H7 (cell line): ENCODE data around the gene EML6. TPM values are rescaled to one million over a fixed set of nuclear protein-coding genes. Genes with fewer than 3 reads are reported as not detected.

ENCODE experiments used
- DNase-seq: peaks from one replicate; pipeline ENCODE4 v3.0.0; 2012
- H3K27me3 ChIP-seq: 2 replicates; pipeline ENCODE4 v1.6.0; 2011; ENCODE audit warnings: mild to moderate bottlenecking, low read length; ENCODE audit not compliant: control insufficient read depth, insufficient read depth
- H3K36me3 ChIP-seq: replicated peaks from 2 replicates; pipeline ENCODE4 v1.5.1; 2011; ENCODE audit warnings: low read length; ENCODE audit not compliant: control insufficient read depth, insufficient read depth
- H3K4me3 ChIP-seq: 2 replicates; pipeline ENCODE4 v1.5.1; 2011; ENCODE audit warnings: low read depth, mild to moderate bottlenecking, control low read depth, low read length, moderate library complexity; ENCODE audit not compliant: insufficient read depth
- total RNA-seq: library from RNA; depleted of rRNA; stranded (reverse); fragments of >200 nt; shearing (Covaris generic); gene quantifications from 2 replicates; pipeline ENCODE4 v1.2.3, GENCODE V29; 2014

Gene EML6
- total RNA-seq, 1 experiment from 2014 or later: 0.52 TPM

DNA sequence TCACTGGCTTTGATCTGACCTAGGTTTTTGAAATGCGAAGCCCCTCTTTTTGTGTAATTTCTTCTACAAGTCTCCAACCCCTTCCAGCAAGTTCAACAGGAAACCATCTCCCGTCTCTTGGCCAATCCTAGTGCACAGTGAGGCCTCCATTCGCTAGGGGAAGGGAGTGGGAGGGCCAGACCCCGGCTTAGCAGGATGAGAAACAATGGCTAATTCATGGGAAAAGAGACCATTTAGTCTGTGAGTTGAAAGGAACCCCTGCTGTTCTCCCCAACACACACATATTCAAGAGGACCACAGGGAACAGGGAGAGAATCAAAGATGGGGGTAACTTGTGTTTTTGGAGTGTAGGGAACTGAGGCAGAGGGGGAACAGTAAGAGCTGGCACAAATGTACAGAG is 243.8 kb downstream of the EML6 start:
- DNase-seq: no peak
- H3K36me3 ChIP-seq: peaks cover 2% of the 10 kb centered on the region
- H3K27me3 ChIP-seq: no peaks in the 10 kb centered on the region
- no peak overlapping the region for H3K4me3 ChIP-seq

DNA sequence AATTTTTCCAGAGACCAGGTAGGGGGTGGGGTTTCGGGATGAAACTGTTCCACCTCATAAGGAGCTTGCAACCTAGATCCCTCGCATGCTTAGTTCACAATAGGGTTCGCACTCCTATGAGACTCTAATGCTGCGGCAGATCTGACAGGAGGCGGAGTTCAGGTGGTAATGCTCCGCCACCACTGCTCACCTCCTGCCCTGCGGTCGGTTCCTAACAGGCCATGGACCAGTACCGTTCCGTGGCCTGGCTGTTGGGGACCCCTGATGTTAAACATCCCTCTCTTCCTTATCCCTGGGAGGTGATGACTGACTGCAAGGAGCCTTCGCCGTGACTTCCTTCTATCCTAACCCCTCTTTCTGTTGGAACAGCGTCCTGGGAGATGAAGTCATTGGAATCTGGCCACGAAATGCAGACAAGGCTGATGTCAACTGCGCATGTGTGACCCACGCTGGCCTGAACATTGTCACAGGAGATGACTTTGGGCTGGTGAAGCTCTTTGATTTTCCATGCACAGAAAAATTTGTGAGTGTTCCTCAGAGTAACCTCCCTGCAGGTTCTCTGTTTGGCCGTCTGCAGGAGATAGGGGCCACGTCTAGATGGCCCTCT is 244.4 kb downstream of the EML6 start:
- H3K36me3 ChIP-seq: peaks cover 2% of the 10 kb centered on the region
- no peak overlapping the region for H3K4me3 ChIP-seq
- DNase-seq: no peak
- no peaks in the 10 kb centered on the region for H3K27me3 ChIP-seq

DNA sequence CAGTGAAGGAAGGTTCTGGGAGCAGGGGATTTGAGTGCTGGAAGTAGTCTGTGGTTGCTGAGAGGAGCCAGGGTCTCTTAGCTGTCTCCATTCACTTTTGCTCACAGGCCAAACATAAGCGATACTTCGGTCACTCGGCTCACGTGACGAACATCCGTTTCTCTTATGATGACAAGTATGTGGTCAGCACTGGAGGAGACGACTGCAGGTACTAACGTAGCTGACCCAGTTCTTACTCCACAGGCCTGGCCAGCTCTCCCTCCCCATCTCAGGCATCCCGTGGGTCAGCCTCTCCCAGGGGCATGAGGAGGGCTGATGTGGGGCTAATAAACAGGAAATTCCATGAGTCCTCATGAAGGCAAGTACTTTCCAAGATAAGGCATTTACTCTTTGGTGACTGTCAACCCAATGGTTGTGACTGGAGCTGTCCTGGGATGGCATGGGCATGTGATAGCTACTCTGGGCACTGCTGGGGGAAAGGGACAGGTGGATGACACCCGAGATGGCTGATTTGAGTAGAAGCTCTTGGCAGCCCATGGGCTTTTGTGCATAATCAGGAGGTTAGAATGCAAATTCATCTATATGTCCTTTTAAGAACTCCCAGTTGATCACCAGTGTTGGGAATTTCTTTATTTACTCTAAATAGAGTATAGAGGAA is 245.2 kb downstream of the EML6 start:
- Histone ChIP-seq H3K4me3 (no peak overlapping the region), H3K36me3 (peaks cover 2% of the 10 kb centered on the region), H3K27me3 (no peaks in the 10 kb centered on the region)

DNA sequence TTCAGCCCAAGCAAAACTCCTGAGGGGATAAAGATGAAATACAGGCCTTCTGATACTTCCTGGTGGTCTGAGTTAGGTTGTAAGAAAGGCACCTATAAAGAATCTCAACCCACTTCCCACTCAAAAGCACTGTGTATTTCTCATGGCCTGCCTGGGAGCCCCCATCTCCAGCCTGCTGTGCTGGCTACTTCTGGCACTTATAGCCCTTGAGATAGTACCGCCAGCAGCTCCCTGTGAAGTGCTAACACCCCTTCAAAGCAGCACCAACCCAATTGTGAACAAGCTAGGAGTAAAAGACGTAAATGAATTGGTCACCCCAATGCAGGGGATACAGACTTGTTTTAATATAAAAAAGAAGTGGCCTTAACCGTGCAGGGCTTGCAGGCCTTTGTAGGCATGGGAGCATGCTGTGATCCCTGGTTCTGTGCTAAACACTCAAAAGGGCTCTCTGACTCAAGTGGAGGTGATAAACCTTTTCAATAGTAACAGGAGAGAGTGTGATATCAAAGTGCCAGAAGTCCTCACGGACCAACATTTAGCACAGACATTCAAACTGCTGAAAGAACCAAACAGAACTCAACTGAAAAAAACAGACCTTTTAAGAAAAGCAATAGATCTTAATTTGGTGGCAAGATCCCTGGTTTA is 246.0 kb downstream of the EML6 start:
- H3K36me3 ChIP-seq: peaks cover 2% of the 10 kb centered on the region
- H3K4me3 ChIP-seq: no peak overlapping the region
- no peak for DNase-seq
- no peaks in the 10 kb centered on the region for H3K27me3 ChIP-seq

More for the DNA sequence above, 245.2 kb downstream of the EML6 start:
- no peak for DNase-seq

DNA sequence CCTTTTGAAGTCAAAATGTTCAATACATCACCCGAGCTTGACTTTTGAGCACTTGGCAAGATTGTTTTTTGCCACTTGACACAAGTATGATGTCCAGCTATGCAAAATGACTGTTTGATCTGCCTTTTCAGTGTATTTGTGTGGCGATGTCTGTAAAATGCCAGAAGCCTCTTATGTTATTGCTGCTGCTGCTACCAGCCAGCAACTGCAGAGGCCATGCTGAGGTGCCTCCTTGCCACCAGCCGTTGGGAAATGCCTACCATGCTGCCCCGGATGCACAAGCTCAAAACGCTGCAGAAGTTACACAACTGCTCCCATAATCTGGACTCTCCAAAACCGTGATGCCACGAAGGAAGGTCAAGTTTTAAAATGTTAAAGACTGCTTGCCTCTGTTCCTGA is 246.5 kb downstream of the EML6 start:
- peaks cover 2% of the 10 kb centered on the region for H3K36me3 ChIP-seq
- H3K27me3 ChIP-seq: no peaks in the 10 kb centered on the region
- DNase-seq: no peak
- no peak overlapping the region for H3K4me3 ChIP-seq

DNA sequence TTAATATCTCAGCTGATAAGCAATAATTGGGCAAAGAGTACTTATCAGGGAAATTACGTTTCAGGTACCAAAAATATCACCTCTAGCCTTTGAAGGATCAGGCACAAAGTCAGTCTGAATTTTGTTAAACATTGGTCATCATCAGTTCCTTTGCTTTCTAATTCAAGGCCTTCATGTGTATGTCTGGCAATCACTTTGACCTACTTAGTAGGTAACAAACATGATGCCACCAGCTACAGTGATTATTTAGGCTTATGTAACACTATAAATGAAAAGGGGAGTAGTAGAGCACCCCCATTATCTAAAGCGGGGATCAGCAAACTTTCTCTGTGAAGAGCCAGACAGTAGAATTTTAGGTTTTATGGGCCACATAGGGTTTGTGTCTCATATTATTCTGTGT is 251.7 kb downstream of the EML6 start:
- no peaks in the 10 kb centered on the region; the same call in none of the 2 replicates for H3K36me3 ChIP-seq
- H3K27me3 ChIP-seq: no peaks in the 10 kb centered on the region
- no peak for DNase-seq
- H3K4me3 ChIP-seq: no peak overlapping the region

DNA sequence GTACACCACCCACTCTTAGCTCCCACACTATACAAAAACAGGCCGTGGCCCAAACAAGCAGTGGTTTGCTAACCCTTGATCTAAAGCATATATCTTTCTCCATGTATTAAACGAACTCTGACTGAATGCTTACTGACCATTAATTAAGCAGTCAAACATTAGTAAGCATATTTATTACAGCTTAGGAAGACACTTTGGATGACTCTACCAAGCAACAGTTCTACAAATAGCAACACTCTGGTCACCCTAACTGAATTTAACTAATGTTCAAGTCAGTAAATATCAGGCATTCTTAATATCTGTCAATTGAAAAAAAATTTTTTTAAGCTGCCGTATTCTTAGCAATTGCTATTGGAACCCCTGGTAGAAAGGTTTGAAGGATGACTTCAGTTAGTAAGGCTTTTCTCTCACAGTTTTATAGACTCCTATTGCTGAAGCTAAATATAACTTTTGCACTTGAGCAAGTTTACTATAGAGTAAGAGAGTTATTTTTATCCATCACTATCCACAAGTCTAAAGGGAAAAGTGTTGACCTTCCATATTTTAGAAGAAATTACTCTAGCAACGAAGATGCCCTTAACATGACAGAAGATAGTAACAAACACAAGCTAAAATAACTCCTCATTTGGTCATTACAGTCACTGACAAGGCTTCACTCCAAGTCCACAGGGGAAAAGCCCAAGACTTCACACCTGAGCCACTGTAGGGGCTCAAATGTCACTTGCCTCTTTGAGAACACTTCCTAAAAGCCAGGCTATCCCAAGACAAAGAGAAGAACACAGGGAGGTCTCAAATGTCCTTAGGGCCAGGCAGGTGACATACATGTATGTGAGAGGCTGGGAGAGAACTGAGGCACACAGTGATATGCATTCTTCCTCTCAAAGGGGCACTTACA is 252.4 kb downstream of the EML6 start:
- no peak overlapping the region for H3K4me3 ChIP-seq
- H3K36me3 ChIP-seq: no peaks in the 10 kb centered on the region; the same call in none of the 2 replicates
- no peak for DNase-seq
- no peaks in the 10 kb centered on the region for H3K27me3 ChIP-seq

DNA sequence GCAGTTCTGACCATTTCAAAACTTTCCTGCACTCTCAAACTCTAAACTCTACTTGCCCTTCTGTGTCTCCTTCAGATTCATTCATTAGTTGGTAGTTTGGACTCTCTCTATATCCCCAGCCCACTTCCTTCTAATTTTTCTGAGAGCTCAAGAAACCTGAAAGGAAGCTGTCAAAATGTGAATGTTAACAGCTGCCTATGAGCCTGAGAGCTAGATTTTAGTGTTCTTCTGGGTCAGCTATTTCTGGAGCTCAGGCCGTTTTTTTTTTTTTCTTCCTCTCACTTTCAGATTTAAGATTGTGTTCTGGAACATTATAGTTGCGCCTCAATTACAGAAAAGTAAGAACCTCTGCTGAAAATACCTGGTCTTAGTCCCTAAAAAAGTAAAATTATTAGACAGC is 253.7 kb downstream of the EML6 start:
- Histone ChIP-seq H3K36me3 (peaks cover under 1% of the 10 kb centered on the region), H3K27me3 (no peaks in the 10 kb centered on the region), H3K4me3 (no peak overlapping the region)
- DNase-seq: no peak

DNA sequence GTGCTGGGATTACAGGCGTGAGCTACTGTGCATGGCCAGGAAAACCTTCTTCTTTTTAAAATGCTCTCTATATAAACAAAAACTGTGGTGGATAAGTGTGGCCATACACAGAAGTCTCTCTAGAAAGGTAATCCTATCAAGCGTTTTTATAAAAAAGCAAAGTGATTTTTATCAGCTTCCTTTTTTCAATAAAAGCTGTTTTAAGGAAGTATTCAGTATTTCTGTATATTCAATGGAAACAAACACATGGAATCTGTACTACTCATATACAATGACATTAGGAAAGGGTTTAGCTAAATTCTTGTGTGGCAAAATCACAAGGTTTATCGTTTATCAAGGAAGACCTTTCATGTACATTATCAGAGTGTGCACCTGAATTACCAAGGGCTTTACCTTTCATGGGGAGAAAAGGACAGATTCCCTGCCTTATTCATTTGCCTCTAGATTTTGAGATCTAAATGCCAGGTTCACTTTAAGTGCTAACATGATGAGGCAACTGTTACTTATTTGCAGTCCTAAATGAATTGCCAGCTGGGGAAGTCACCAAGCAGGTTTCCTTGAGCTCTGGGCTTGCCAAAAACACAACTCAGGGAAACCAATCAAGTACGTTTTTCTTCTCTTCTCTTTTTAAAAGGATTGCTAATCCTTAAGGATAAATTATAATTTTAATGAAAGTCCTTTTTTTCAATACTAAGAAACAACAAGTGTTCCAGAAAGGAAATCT is 256.0 kb downstream of the EML6 start:
- Histone ChIP-seq H3K4me3 (no peak overlapping the region), H3K27me3 (no peaks in the 10 kb centered on the region), H3K36me3 (peaks cover 3% of the 10 kb centered on the region)
- DNase-seq: no peak

DNA sequence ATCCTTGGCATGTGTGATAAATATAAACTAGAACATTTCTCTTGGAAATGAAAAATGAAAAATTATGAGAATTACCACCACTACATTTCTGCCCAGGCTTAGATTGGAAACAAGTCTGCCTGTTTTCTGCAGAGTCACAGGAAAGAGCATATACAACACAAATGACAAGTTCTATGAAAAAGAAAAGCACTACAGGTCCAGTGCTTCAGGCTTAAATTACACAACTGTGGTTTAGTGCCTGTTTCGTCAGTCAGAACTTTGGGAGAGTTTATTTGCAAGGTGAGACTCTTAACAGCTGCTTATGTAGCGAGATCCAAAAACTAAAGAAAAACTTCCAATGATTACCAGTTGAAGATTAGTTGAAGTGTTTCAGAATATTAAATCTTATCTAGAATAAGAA is 257.9 kb downstream of the EML6 start:
- no peak for DNase-seq
- H3K36me3 ChIP-seq: peaks cover 3% of the 10 kb centered on the region
- no peaks in the 10 kb centered on the region for H3K27me3 ChIP-seq
- H3K4me3 ChIP-seq: no peak overlapping the region

DNA sequence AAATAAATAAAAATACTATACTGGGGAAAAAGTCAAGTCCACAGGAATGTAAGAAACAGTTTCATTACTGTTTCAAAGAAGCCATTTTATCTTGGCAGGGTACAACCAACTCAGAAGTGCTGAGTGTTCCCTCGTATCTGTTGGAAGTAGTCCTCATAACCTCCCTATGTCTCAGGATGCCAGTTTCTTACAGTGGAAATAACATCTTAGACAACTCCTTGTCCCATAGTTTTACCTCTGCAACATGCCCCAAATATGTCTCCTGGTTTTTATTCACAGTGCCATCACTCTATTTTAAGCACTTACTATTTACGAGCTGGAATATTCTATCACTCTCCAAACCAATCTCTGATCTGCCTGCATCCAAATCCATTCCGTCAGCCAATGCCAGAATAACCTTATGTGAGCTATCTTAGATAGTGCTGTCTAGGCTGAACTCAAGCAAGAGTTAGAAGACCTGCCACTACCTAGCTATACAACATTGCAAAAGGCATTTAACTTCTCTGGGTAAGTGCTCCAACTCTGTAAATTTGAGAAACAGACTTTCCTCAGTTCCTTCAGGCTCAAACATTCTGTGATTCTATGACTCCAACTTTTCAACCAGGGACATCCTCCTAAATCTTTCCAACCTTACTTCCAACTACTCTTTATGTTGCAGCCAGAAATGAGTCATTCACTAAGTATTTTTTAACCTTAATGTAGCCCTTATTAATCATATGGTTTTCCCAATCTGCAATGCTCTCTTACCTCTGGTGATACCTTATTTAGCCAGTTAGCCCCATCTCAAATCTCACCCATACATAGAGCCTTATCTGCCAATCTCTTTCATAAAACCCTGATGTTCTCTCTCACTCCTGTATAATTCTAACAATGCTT is 260.1 kb downstream of the EML6 start:
- Histone ChIP-seq H3K36me3 (peaks cover 3% of the 10 kb centered on the region), H3K27me3 (no peaks in the 10 kb centered on the region), H3K4me3 (no peak overlapping the region)
- no peak for DNase-seq

DNA sequence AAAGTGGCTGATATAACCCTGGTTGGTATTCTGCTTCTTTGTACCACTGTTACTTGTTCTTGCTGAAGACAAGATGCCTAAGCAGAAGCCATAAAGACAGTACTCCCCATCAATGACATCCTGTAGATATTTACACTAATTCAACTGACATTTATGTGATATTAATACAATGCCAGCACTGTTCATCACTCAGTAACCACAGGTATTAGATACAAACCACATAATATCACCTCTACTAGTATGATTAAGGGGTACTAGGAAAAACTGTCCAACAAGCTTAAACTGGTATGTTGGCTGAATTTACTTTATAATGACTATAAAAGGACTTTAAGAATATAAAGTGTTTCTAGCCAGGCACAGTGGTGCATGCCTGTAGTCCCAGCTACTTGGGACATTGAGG is 261.0 kb downstream of the EML6 start:
- peaks cover 3% of the 10 kb centered on the region for H3K36me3 ChIP-seq
- no peak for DNase-seq
- no peak overlapping the region for H3K4me3 ChIP-seq
- no peaks in the 10 kb centered on the region for H3K27me3 ChIP-seq

DNA sequence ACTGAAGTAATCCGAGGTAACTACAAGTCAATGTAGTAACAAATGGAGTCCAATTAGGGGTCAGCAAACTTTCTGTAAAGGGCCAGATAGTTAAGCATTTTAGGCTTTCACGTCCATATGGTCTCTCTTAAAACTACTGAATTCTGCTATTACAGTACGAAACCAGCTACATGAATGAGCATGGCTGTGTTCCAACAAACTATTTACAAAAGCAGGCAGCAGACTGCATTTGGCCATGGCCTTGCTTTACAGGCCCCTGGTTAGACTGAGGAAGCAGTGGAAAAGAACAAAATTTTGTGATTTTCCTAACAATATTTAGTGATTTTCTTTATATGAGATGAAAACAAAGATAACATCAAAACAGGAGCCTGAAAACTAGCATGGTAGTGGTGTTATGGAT is 262.8 kb downstream of the EML6 start:
- no peak for DNase-seq
- H3K4me3 ChIP-seq: no peak overlapping the region
- H3K36me3 ChIP-seq: peaks cover 3% of the 10 kb centered on the region
- no peaks in the 10 kb centered on the region for H3K27me3 ChIP-seq
